Thyroid gland (tissue), 4 donors: ENCODE measurements around the gene FBXL7.

Source experiments
- POLR2A ChIP-seq, 2 donors: fragments of 450-650 bp; IDR thresholded peaks; one replicate each; pipeline ENCODE4 v1.6.1; 2017; ENCODE audit warnings: antibody characterized with exemption in 2 of 2, mild to moderate bottlenecking in 2 of 2, moderate library complexity in 1 of 2
- TF ChIP-seq, protein P1 (sequence below), 6 experiments: fragments of 200-600 bp in 3 of 6; fragments of 450-650 bp in 3 of 6; sonication (generic) in 3 of 6; IDR thresholded peaks; one replicate each; pipeline ENCODE4 v1.5.1; 2016 to 2019; ENCODE audit warnings: antibody characterized with exemption in 6 of 6, mild to moderate bottlenecking in 2 of 6, inconsistent platforms in 1 of 6, moderate library complexity in 1 of 6

DNA sequence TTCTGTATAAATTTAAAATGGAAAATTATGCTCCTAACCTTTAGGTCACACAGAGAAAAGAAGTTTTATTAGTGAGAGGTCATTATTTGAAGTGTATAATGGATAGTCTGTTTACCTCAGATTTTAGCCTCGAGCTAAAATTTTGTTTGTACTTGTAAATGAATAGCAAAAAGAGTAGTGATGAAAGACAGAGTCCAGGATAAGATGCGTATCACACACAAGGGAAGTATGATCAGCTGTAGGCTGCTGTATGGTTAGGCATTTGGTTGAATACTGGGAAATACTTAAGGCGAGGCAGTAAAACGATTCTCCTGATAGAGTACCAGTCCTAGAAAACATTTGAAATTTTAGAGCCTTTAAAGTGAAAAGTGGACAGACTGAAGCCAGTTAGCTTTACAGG lies 92.7 kb downstream of the FBXL7 start:
- TF ChIP-seq, protein P1, sequence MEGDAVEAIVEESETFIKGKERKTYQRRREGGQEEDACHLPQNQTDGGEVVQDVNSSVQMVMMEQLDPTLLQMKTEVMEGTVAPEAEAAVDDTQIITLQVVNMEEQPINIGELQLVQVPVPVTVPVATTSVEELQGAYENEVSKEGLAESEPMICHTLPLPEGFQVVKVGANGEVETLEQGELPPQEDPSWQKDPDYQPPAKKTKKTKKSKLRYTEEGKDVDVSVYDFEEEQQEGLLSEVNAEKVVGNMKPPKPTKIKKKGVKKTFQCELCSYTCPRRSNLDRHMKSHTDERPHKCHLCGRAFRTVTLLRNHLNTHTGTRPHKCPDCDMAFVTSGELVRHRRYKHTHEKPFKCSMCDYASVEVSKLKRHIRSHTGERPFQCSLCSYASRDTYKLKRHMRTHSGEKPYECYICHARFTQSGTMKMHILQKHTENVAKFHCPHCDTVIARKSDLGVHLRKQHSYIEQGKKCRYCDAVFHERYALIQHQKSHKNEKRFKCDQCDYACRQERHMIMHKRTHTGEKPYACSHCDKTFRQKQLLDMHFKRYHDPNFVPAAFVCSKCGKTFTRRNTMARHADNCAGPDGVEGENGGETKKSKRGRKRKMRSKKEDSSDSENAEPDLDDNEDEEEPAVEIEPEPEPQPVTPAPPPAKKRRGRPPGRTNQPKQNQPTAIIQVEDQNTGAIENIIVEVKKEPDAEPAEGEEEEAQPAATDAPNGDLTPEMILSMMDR (IDR thresholded peaks at IDR 0.05): no peak
- no peak for TF ChIP-seq POLR2A (IDR thresholded peaks at IDR 0.05)
